Panc1 (cell line): ENCODE data around the gene NMB.

Source experiments
- CTCF ChIP-seq: fragments of 450-650 bp; IDR thresholded peaks from 2 replicates; pipeline ENCODE4 v1.5.1; 2017; ENCODE audit warnings: mild to moderate bottlenecking
- REST ChIP-seq, 2 experiments: IDR thresholded peaks; 2 replicates each; pipeline ENCODE4 v1.6.1; 2011 to 2012; ENCODE audit warnings: low read depth in 2 of 2, control low read depth in 1 of 2, low read length in 1 of 2, mild to moderate bottlenecking in 1 of 2, moderate library complexity in 1 of 2; ENCODE audit not compliant: insufficient read depth in 1 of 2

GRCh38 chr15:84624359-84624758, 33.6 kb downstream of the NMB start:
- TF ChIP-seq CTCF (no peak), REST (IDR thresholded peaks at IDR 0.05; ENCODE audit: insufficient read depth in 1 of 2, low read depth in 2 of 2, low read length in 1 of 2) (no peak)
